Breast epithelium (tissue), 3 donors: ENCODE results near the gene NFAT5.
"Not testable (repeated sequence)": the region's sequence is repeated elsewhere in the genome, so short reads cannot be mapped to it uniquely, and the experiment has no call there.

Source experiments
- CTCF ChIP-seq, 3 donors: fragments of 450-650 bp; IDR thresholded peaks; one replicate each; pipeline ENCODE4 v1.5.1; 2016 to 2017; ENCODE audit warnings: antibody characterized with exemption in 3 of 3, mild to moderate bottlenecking in 3 of 3, moderate library complexity in 3 of 3
- POLR2A ChIP-seq: fragments of 450-650 bp; IDR thresholded peaks from one replicate; pipeline ENCODE4 v1.6.1; 2016; ENCODE audit warnings: antibody characterized with exemption, mild to moderate bottlenecking, moderate library complexity
- POLR2AphosphoS5 ChIP-seq, 3 donors: sonication (generic); formaldehyde crosslinking; IDR thresholded peaks; one replicate each; pipeline ENCODE4 v1.6.1; 2017; ENCODE audit warnings: antibody characterized with exemption in 3 of 3

- not testable (repeated sequence) for TF ChIP-seq CTCF (IDR thresholded peaks at IDR 0.05); POLR2A; POLR2AphosphoS5 (IDR thresholded peaks at IDR 0.05)
Observed at GRCh38 chr16:69561367-69561766, 4.4 kb upstream of the NFAT5 start.
